ENCODE data around the gene PPP2R2C.

- TF ChIP-seq EZH2 (IDR thresholded peaks at IDR 0.05; ENCODE audit: low read length, unreplicated experiment) (no peak), CTCF (conservative IDR thresholded peaks at IDR 0.05; ENCODE audit: low read depth, low read length) (no peak), EZH2phosphoT487 (IDR thresholded peaks at IDR 0.05; ENCODE audit: borderline replicate concordance, low read length) (no peak)
Measured at GRCh38 chr4:6297266-6297815, 175.1 kb downstream of the PPP2R2C start.

Measured in PC-3 (cell line).